Limb (tissue), 2 donors: ENCODE results near the gene OTP.

Experiments
- DNase-seq, 2 donors: peaks; one replicate each; pipeline ENCODE4 v3.0.0-alpha.2; 2016; ENCODE audit errors: extremely low spot score in 2 of 2

OTP gene

GRCh38 chr5:77637998-77638762 lies at the start of gene OTP:
Gene OTP (minus strand): TSS chr5:77638713. CDS start chr5:77638549, 164 bp downstream.
- DNase-seq: no peak

GRCh38 chr5:77683171-77683732 lies 44.7 kb upstream of the OTP start:
- no peak for DNase-seq

- no peak for DNase-seq
Observed at GRCh38 chr5:77670526-77670925, 32.0 kb upstream of the OTP start.

GRCh38 chr5:77669677-77670076 lies 31.2 kb upstream of the OTP start:
- DNase-seq: no peak

GRCh38 chr5:77663090-77663863 lies 24.8 kb upstream of the OTP start:
- no peak for DNase-seq

GRCh38 chr5:77662635-77663034 lies 24.1 kb upstream of the OTP start:
- DNase-seq: no peak

- DNase-seq: no peak
Observed at GRCh38 chr5:77658662-77659061, 20.1 kb upstream of the OTP start.

- no peak for DNase-seq
Observed at GRCh38 chr5:77651343-77651742, 12.8 kb upstream of the OTP start.

- no peak for DNase-seq
Observed at GRCh38 chr5:77650686-77651085, 12.2 kb upstream of the OTP start.

- no peak for DNase-seq
Observed at GRCh38 chr5:77649776-77650175, 11.3 kb upstream of the OTP start.

GRCh38 chr5:77645995-77646639 lies 7.6 kb upstream of the OTP start:
- no peak for DNase-seq

- DNase-seq: peak in 1 of 2 donors; percentile 48
Observed at GRCh38 chr5:77645158-77645994, 6.9 kb upstream of the OTP start.

GRCh38 chr5:77644371-77645157 lies 6.1 kb upstream of the OTP start:
- peak in 1 of 2 donors; percentile 46 for DNase-seq

GRCh38 chr5:77643654-77644370 lies 5.3 kb upstream of the OTP start:
- DNase-seq: no peak

GRCh38 chr5:77642738-77643653 lies 4.5 kb upstream of the OTP start:
- DNase-seq: peak in 1 of 2 donors; percentile 52

GRCh38 chr5:77641963-77642737 lies 3.6 kb upstream of the OTP start:
- DNase-seq: no peak

- peak in 1 of 2 donors; percentile 47 for DNase-seq
Observed at GRCh38 chr5:77641397-77641943, 3.0 kb upstream of the OTP start.
